PC-9 (cell line): ENCODE data around the gene INO80. TPM values are rescaled to one million over a fixed set of nuclear protein-coding genes. Genes with fewer than 3 reads are reported as not detected.

Experiments used
- Bru-seq: library from RNA; stranded (reverse); fragments of 400-500 nt; gene quantifications from one replicate; lab custom pipeline; 2021; lab: Mats Ljungman, UMichigan
- BruChase-seq, 2 experiments: library from RNA; stranded (reverse); fragments of 400-500 nt; gene quantifications; one replicate each; lab custom pipeline; 2021; lab: Mats Ljungman, UMichigan
- BruUV-seq: library from RNA; stranded (reverse); fragments of 400-500 nt; replicated peaks from 2 replicates; lab custom pipeline; 2021; lab: Mats Ljungman, UMichigan
- CTCF ChIA-PET: fragments of 300-600 bp; sonication (Branson Sonifier 250); formaldehyde crosslinking; loops from one replicate; lab custom pipeline; 2022; ENCODE audit warnings: antibody characterized with exemption; lab: Charles Lee
- POLR2A ChIA-PET: fragments of 300-600 bp; sonication (Branson Sonifier 250); formaldehyde crosslinking; loops from one replicate; lab custom pipeline; 2022; ENCODE audit warnings: antibody characterized with exemption; ENCODE audit not compliant: unreplicated experiment; lab: Charles Lee
- DNase-seq, 2 experiments: peaks; one replicate each; pipeline versions ENCODE4 v3.0.0 to v3.0.0-alpha.2; 2015 to 2022; ENCODE audit warnings: mixed read lengths in 1 of 2
- H2AFZ ChIP-seq: fragments of 200-600 bp; sonication (generic); 2 replicates; pipeline ENCODE4 v1.8.1; 2017; ENCODE audit warnings: antibody characterized with exemption
- H3F3A ChIP-seq: fragments of 200-600 bp; sonication (generic); 2 replicates; pipeline ENCODE4 v1.8.1; 2017; ENCODE audit warnings: antibody characterized with exemption, mild to moderate bottlenecking, low read depth; ENCODE audit not compliant: insufficient read depth
- H3K27ac ChIP-seq: fragments of 200-600 bp; sonication (generic); 2 replicates; pipeline ENCODE4 v1.6.1; 2016; ENCODE audit warnings: mixed run types
- H3K27me3 ChIP-seq: fragments of 200-600 bp; sonication (generic); 2 replicates; pipeline ENCODE4 v1.6.1; 2016; ENCODE audit warnings: low read depth, mixed run types; ENCODE audit not compliant: insufficient read depth
- H3K36me3 ChIP-seq: fragments of 200-600 bp; sonication (generic); 2 replicates; pipeline ENCODE4 v1.6.1; 2016; ENCODE audit warnings: low read depth, mixed run types
- H3K4me1 ChIP-seq: fragments of 200-600 bp; sonication (generic); replicated peaks from 2 replicates; pipeline ENCODE4 v1.6.1; 2016; ENCODE audit warnings: mixed run types; ENCODE audit not compliant: insufficient read depth
- H3K4me2 ChIP-seq: fragments of 200-600 bp; sonication (generic); 2 replicates; pipeline ENCODE4 v1.6.1; 2017; ENCODE audit warnings: mixed run types
- H3K4me3 ChIP-seq: fragments of 200-600 bp; sonication (generic); 2 replicates; pipeline ENCODE4 v1.6.1; 2016; ENCODE audit warnings: mixed run types
- H3K79me2 ChIP-seq: fragments of 200-600 bp; sonication (generic); 2 replicates; pipeline ENCODE4 v1.6.1; 2017; ENCODE audit warnings: low read depth, mixed run types
- H3K9me2 ChIP-seq: fragments of 200-600 bp; sonication (generic); 2 replicates; pipeline ENCODE4 v1.8.1; 2017; ENCODE audit warnings: mild to moderate bottlenecking; ENCODE audit not compliant: insufficient read depth
- H3K9me3 ChIP-seq: fragments of 200-600 bp; sonication (generic); 2 replicates; pipeline ENCODE4 v1.8.1; 2016; ENCODE audit warnings: low read depth; ENCODE audit not compliant: insufficient read depth
- H4K20me1 ChIP-seq: fragments of 200-600 bp; sonication (generic); 2 replicates; pipeline ENCODE4 v1.8.1; 2017; ENCODE audit not compliant: insufficient read depth
- CTCF ChIP-seq: fragments of 200-600 bp; sonication (generic); conservative IDR thresholded peaks from 2 replicates; pipeline ENCODE4 v1.6.1; 2017; ENCODE audit warnings: mixed run types, antibody characterized with exemption, mild to moderate bottlenecking, moderate library complexity
- EZH2 ChIP-seq: fragments of 200-600 bp; sonication (generic); IDR thresholded peaks from 2 replicates; pipeline ENCODE4 v1.8.0; 2017; ENCODE audit warnings: antibody characterized with exemption, low read depth
- intact Hi-C: fragments of 100-400 bp; cut with micrococcal nuclease; formaldehyde crosslinking; loops from one replicate; pipeline ENCODE4 v1.10.0; 2022; ENCODE audit not compliant: unreplicated experiment
- long read RNA-seq: library from polyadenylated mRNA; stranded (forward); transcript quantifications from one replicate; pipeline ENCODE4 v2.0.0, GENCODE V29; 2022
- total RNA-seq: library from RNA; stranded (reverse); gene quantifications from 2 replicates; pipeline ENCODE4 v1.2.3, GENCODE V29; 2021

INO80 gene
- 11.3 and 18.8 TPM in 2 replicates for total RNA-seq
- percentile 90 among the genes with signal in this experiment for Bru-seq, nascent RNA
- BruChase-seq, experiment 1, labeled RNA remaining after a 2-hour chase: percentile 77 among the genes with signal in this experiment
- percentile 79 among the genes with signal in this experiment for BruChase-seq, experiment 2, labeled RNA remaining after a 6-hour chase
- long read RNA-seq, full-length matches to known transcripts: 1 of 8 reads
- long read RNA-seq, partial matches to known transcripts: 3 of 8 reads
- long read RNA-seq, other reads (novel, unspliced or antisense): 4 of 8 reads

- Histone ChIP-seq H3K4me2 (peak within 1 kb of the TSS; percentile 87), H3K4me1 (peaks cover 6% of the 10 kb centered on the region; the same call in 1 of the 2 replicates), H3K4me3 (peak within 1 kb of the TSS; percentile 90), H2AFZ (peak within 1 kb of the TSS; percentile 82), H3K9me3 (no peaks in the 10 kb centered on the region), H3K36me3 (no peaks in the 10 kb centered on the region), H4K20me1 (no peaks in the 10 kb centered on the region), H3K27ac (peak within 1 kb of the TSS; percentile 98), H3K9me2 (no peaks in the 10 kb centered on the region), H3F3A (no peaks in the 10 kb centered on the region; the same call in 1 of the 2 replicates), H3K27me3 (no peaks in the 10 kb centered on the region), H3K79me2 (peaks cover 44% of the 10 kb centered on the region)
- TF ChIP-seq EZH2: no peak
- TF ChIP-seq CTCF: no peak
- DNase-seq: peak; percentile 91 to 96
- CTCF ChIA-PET: no interaction called here
- POLR2A ChIA-PET: interaction anchor here (0.5 to 0.7 kb wide), 3 partner anchors 69 to 286 kb away, joined by 3 to 6 read pairs (median 6); partner anchors contain the start of genes NDUFAF1 and OIP5
- intact Hi-C loops: loop anchor here (1.0 to 5.0 kb wide), 5 partner anchors 23 to 216 kb away; partner anchors contain the start of genes CHP1, EXD1, NUSAP1 and OIP5
- BruUV-seq: TSS peak; percentile 92
These were observed at the start of gene INO80 for GRCh38 chr15:41116116-41116961. Gene INO80, minus strand, starts transcription at chr15:41116280. Its CDS starts 19,970 bp downstream, at chr15:41096310.

- BruUV-seq: no TSS peak
- no peaks in the 10 kb centered on the region for H4K20me1 ChIP-seq
- peaks cover 23% of the 10 kb centered on the region; the same call in 1 of the 2 replicates for H3F3A ChIP-seq
- H3K36me3 ChIP-seq: no peaks in the 10 kb centered on the region
- CTCF ChIA-PET: no interaction called here
- POLR2A ChIA-PET: no interaction called here
- peak overlapping the region; percentile 61 for H3K27ac ChIP-seq
- intact Hi-C loops: no loop called here
- no peak overlapping the region for H3K4me3 ChIP-seq
- H3K9me3 ChIP-seq: no peaks in the 10 kb centered on the region
- H2AFZ ChIP-seq: peak overlapping the region; percentile 25; the same call in 1 of the 2 replicates
- TF ChIP-seq EZH2 (no peak), CTCF (no peak)
- H3K79me2 ChIP-seq: no peaks in the 10 kb centered on the region
- no peaks in the 10 kb centered on the region for H3K27me3 ChIP-seq
- peak overlapping the region; percentile 49; the same call in 1 of the 2 replicates for H3K4me2 ChIP-seq
- H3K4me1 ChIP-seq: peaks cover 22% of the 10 kb centered on the region
- DNase-seq: peak in 1 of 2 experiments; percentile 34
- H3K9me2 ChIP-seq: no peaks in the 10 kb centered on the region
These were observed 45.7 kb upstream of the INO80 start for GRCh38 chr15:41161736-41162135.

GRCh38 chr15:41161336-41161735, 45.3 kb upstream of the INO80 start:
- Histone ChIP-seq H3K27me3 (no peaks in the 10 kb centered on the region), H3K9me3 (no peaks in the 10 kb centered on the region), H3K9me2 (no peaks in the 10 kb centered on the region), H3K4me3 (no peak overlapping the region), H3K4me1 (peaks cover 22% of the 10 kb centered on the region), H3K27ac (peak overlapping the region; percentile 61), H3F3A (peaks cover 23% of the 10 kb centered on the region; the same call in 1 of the 2 replicates), H2AFZ (peak overlapping the region; percentile 25; the same call in 1 of the 2 replicates), H3K36me3 (no peaks in the 10 kb centered on the region), H3K4me2 (peak overlapping the region; percentile 49; the same call in 1 of the 2 replicates), H3K79me2 (no peaks in the 10 kb centered on the region), H4K20me1 (no peaks in the 10 kb centered on the region)
- TF ChIP-seq EZH2 (no peak), CTCF (no peak)
- POLR2A ChIA-PET: no interaction called here
- DNase-seq: peak in 1 of 2 experiments; percentile 64
- CTCF ChIA-PET: no interaction called here
- intact Hi-C loops: no loop called here
- BruUV-seq: no TSS peak
